HG03571 (cell line): ENCODE measurements around the gene TRIM6.
"Not testable (repeated sequence)": the region's sequence is repeated elsewhere in the genome, so short reads cannot be mapped to it uniquely, and the experiment has no call there.

Source experiments
- ATAC-seq: cut with Tn5 transposase; IDR thresholded peaks from one replicate; pipeline ENCODE4 v1.9.1; 2021; ENCODE audit not compliant: unreplicated experiment

Gene TRIM6, protein sequence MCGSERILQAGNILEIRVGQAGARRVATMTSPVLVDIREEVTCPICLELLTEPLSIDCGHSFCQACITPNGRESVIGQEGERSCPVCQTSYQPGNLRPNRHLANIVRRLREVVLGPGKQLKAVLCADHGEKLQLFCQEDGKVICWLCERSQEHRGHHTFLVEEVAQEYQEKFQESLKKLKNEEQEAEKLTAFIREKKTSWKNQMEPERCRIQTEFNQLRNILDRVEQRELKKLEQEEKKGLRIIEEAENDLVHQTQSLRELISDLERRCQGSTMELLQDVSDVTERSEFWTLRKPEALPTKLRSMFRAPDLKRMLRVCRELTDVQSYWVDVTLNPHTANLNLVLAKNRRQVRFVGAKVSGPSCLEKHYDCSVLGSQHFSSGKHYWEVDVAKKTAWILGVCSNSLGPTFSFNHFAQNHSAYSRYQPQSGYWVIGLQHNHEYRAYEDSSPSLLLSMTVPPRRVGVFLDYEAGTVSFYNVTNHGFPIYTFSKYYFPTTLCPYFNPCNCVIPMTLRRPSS

DNA sequence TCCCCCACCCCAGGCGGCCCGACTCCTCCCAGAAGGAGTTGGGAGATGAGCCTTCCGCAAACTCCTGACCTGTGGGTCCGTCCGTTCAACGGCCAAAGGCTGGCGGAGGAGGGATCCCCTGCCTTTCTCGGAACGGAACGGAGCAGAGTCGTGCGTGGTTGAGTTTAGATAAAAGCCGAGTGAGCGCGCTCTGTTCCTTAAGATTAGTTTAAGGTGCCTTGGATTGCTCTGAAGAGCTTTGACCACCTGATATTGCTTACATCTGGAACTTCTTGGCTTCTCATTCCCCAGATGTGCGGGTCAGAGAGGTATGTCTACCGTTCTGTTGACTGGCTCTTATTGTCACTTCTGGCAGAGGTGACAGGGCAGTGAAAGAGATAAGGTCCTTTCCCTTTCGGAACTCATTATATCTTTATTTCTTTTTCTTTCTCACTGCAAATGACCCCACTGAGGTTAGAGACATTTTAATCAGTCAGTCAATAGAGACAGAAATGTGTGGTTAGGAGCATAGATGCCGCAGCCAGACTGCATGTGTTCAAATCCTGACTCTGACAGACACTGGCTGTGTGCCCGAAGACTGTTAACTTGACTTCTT is at the start of gene TRIM6:
Gene TRIM6 (plus strand): TSS at position 31 of the 595 bp plus-strand sequence. CDS start 261 bp downstream, at position 292.
- ATAC-seq, result no peak

DNA sequence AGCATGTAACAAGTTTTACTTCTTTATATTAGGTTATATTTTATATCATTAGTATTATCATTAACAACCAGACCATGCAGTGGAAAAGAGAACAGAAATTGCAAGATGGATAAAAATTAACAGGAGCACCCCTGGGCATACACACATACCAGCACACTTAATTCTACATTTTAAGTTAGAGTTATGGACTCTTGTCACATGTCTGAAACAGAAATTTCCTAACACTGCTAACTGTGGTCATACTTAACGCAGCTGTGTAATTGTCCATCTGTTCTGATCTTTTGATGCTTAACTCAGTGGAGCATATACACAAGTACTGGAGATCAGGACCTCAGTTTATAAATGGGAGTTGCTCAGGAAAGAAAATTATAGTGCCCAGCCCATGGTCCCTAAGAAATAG is 48.5 kb upstream of the TRIM6 start:
- ATAC-seq, result peak; percentile 76

DNA sequence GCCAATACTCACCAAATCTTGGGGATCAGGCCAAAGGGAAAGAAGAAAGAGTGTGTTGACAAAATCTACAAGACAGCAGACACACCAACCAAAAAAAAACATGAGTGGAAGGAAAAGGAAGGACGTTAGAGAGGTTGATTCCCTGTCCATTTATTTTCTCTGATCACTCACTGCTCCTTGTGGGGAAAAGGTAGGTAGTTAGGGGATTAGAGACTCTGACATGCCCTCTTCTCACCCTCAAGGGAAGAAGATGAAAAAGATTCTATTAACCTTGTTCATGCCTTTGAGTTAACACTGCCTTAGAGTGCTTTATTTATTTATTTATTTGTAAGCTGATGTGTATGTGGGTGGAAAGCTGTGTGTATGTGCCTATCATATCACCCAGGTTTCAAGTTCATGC is 48.0 kb upstream of the TRIM6 start, which contains the start of gene OR52H1:
Gene OR52H1 (minus strand): TSS at position 101 of the 400 bp plus-strand sequence. CDS start 3,035 bp downstream, outside the sequence.
- no peak for ATAC-seq

DNA sequence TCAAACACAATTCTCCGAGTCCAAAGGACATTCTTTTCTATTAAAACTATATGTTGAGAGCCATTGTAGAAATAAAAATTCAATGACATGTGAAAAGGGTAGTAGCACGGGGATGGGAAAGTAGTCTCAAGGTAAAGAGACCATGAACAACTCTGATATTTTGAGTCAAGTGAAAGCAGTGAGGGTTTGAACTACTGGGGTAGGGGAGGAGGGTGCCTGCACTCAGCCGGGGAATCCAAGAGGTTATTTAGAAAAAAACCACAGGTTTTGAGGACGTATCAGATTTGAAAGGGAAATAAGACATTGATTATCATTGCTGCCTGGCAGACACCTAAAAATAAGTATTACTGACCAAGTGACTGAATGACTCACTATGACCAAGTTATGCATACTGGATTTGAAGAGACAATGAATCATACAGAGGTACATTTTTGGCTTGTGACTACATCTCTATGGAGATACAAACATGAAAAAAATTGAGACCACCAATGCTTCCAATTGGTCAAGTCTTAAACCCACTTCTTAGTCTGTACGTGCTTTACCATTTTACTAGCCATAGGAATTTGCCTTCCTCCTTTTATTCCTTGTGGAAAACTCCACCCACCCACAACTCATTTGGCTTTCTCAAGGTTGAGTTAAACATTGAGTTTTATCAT is 45.9 kb upstream of the TRIM6 start:
- peak; percentile 34 for ATAC-seq

DNA sequence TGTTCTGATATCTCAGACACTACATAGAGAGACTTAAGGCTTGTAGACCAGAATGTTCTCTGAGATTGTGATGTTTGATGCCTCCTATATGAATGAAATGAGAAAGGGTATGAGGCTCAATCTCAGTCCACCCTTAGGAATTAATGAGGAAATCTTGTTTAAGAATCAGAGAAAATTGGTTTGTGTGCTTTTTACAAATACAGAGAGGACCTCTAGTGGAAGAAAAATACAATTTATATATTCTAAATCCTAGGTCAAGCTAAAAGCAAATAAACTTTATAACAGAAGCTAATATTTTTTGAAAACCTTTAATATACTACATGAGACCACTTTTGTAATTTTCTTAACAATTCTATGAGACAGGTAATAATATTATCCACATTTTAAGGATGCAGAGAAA is 43.1 kb upstream of the TRIM6 start:
- no peak for ATAC-seq

DNA sequence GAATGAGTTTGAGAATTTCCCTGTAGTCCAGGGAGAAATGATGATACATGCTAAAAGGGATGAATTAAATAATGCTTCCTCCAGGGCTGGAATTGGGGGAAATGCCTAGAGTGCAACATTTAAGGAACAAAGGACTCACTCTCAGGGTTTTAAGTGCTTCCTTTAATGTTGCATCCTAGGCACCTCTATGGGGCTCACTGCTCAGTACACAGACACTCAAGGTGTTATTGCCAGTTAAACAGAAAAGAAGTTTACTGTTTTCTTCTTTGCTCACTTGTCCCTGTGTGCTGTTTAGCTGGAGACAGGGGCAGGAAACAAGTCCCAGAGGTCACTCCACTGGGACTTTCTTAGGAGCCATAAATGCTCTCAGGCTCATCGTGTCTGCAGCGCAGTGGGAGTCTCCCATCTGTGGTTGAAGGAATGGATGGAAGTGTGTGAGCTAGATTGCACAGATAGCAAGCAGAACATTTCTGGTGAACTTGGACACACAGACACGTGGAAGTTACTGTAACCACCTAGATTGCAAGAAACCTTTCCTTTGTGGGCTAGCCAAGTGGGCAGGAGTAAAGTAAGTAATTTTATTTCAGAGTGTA is 39.7 kb upstream of the TRIM6 start:
- no peak for ATAC-seq

DNA sequence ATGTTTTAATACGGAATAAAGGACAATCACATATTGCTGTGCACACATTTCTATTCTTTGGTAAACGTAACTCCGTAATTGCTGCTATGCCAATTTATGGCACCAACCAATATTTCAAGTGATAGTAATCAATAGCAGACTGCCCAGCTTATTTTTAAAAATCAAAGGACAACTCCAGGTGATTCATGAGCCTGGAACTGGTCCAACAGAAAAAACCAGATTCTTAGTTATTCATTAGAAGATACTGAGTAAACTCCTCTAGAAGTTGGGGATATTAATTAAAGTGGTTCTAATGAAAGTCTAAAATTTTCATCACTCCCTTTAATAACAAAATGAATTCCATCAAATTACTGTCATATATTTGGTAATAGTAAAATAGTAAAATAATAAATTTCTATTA is 38.7 kb upstream of the TRIM6 start:
- no peak for ATAC-seq

DNA sequence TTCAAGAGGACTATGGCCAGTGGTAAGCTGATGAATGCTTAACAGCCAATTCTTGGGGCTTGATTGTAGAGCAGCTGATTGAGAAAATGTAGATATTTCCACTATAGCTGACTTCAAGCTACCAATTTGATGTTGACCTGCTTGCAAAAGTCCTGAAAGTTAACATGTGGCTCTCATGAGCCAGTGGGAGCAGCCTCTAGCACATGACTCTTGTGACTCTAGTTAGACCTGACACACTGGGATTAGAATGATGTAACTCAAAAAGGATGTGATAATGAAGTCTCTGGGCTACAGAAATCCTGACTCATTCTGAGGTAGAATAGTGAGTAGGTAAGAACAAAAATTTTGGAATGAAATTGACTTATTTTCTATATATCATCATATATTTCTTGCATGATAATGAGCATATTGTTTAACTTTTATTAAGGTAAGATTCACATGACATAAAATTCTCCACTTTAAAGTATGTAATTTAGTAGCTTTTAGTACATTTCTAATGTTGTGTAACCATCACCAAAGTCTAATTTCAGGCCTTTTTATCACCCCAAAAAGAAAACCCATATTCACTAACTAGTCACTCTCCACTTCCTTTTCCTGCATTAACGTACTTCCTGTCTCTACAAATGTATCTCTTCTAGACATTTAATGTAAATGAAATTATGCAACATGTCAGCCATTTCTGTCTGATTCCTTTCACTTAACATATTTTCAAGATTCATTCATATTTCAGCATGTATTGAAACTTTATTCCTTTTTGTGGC is 32.0 kb upstream of the TRIM6 start:
- ATAC-seq, result no peak

DNA sequence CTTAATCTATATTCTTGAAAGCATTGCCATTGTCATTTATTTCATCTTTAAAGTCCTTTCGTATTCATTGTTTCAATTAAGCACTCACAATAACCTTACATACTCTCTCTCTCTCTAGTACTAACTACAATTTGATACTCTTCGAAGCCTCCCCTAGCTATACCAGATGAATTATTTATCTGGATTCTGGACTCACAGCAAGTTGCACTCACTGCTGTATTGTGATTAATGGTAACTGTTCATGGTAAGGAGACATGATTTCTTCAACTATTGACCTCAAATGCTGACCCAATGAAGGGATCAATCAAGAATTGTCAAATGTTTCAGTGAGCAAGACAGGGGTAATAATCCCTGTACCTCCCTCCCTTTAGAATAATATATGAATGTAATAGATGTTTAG is 21.8 kb upstream of the TRIM6 start:
- ATAC-seq, result no peak

DNA sequence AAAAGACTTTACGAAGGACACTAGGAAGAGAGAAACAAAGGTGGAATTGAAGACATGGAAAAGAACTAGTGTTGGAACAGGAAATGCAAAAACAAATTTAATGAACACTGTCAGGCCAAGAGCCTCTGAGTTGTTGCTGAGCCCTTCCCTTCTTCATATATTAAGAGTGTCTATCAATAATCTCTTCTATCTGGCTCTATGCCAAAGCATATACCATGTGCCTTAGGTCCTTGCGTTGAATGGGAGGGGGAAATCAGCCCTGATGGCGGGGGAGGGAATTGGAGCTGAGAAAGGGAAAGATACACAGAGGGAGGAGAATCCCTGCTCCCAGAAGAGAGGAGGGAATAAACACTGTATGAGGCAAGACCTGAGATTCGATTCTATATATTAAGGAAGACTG is 21.3 kb upstream of the TRIM6 start:
- ATAC-seq, result no peak

DNA sequence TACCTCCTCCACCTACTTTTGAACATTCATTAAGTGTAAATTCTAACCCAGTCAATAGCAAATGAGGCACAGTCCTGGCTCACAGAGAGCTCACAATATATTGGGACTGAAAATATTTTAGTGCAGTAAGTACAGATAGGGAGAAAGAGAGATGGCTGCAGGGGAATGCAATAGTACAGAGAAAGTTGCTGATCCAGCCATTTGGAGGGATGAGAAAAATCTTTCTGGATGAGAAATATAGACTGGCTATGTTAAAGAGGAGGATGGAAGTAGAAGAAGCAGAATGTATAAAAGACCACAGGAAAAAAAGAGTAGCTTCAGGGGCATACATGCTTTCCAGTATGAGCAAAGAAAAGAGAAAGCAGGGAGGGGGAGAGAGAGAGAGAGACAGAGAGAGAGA is 19.3 kb upstream of the TRIM6 start:
- ATAC-seq, result no peak

DNA sequence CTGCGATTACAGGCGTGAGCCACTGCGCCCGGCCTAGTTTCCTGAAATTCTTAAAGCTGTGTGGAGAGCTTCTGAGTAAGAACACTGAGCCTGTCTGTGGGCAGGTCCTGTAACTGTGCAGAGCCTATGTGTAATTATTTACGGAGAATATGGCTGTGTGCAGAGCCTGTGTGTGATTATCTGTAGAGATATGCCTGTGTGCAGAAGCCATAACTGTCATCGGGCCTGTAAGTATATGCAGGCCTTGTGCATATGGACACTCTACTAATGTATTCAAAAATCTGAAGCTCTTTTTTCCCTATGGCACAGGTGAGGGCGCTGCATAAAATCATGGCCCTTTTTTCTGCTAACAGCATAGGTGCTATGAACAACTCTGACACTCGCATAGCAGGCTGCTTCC is 15.9 kb upstream of the TRIM6 start, which contains the start of gene OR52B6:
Gene OR52B6 (plus strand): TSS at position 301 of the 400 bp plus-strand sequence. CDS start 0 bp downstream, at position 301.
- ATAC-seq, result no peak

DNA sequence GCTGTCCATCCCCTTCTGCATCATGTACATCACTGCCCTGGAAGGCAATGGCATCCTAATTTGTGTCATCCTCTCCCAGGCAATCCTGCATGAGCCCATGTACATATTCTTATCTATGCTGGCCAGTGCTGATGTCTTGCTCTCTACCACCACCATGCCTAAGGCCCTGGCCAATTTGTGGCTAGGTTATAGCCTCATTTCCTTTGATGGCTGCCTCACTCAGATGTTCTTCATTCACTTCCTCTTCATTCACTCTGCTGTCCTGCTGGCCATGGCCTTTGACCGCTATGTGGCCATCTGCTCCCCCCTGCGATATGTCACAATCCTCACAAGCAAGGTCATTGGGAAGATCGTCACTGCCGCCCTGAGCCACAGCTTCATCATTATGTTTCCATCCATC is 15.4 kb upstream of the TRIM6 start:
- ATAC-seq, result no peak

DNA sequence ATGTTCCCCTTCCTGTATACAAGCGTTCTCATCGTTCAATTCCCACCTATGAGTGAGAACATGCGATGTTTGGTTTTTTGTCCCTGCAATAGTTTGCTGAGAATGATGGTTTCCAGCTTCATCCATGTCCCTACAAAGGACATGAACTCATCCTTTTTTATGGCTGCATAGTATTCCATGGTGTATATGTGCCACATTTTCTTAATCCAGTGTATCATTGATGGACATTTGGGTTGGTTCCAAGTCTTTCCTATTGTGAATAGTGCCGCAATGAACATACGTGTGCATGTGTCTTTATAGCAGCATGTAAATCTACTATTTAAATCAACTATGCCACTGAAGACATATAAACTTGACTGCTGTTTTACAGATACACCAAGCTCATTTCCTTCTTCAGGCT is 12.0 kb upstream of the TRIM6 start:
- not testable (repeated sequence) for ATAC-seq

DNA sequence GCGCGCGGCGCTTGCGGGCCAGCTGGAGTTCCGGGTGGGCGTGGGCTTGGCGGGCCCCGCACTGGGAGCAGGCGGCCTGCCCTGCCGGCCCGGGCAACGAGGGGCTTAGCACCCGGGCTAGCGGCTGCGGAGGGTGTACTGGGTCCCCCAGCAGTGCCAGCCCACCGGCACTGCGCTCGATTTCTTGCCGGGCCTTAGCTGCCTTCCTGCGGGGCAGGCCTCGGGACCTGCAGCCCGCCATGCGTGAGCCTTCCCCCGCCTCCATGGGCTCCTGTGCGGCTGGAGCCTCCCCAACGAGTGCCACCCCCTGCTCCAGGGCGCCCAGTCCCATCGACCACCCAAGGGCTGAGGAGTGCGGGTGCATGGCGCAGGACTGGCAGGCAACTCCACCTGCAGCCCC is 6.5 kb upstream of the TRIM6 start:
- ATAC-seq, result not testable (repeated sequence)

DNA sequence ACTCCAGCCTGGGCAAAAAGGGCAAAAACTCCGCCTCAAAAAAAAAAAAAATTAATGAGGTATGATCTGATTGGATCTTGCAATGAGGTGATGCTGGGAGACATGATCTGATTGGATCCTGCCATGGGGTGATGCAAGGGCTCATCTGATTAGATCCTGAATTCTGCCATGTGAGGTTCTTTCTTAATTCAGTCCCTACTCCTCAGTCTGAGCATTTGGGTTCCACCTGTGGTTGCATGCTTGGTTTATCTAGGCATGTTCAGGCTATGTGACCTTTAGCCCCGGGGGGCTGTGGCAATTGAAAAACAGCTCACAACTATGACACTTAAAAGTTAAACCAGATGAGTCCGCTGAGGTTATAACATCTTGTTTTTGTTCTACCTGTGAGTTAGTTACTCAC is 4.8 kb upstream of the TRIM6 start:
- ATAC-seq, result no peak

DNA sequence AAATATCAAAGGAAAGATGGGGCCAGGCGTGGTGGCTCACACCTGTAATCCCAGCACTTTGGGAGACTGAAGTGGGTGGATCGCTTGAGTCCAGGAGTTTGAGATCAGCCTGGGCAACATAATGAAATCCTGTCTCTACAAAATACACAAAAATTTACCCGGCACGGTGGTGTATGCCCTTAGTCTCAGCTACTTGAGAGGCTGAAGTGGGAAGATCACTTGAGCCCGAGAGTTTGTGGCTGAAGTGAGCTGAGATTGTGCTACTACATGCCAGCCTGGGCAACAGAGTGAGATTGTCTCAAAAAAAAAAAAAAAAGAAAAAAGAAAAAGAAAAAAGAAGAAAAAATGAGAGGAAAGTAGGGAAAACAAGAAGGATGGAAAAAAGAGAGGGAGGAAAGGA is 3.8 kb upstream of the TRIM6 start:
- no peak for ATAC-seq

DNA sequence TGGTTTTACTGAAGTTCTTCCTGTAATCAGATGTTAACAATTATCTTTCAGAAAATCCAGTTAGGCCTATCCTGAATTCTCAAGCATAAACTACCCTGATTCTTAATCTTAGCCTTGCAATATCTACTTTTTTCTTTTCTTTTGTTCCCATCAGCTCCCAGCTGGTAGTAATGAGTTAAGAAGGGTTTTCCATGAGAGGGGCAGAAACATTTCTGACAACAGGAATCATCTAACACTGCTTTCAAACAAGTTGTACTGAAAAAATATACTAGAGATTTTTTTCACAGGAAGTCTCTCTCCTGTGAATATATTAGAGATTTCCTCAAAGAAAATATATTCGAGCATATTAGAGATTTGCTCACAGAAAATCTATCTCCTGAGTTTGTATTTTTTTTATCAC is 3.3 kb upstream of the TRIM6 start:
- no peak for ATAC-seq

DNA sequence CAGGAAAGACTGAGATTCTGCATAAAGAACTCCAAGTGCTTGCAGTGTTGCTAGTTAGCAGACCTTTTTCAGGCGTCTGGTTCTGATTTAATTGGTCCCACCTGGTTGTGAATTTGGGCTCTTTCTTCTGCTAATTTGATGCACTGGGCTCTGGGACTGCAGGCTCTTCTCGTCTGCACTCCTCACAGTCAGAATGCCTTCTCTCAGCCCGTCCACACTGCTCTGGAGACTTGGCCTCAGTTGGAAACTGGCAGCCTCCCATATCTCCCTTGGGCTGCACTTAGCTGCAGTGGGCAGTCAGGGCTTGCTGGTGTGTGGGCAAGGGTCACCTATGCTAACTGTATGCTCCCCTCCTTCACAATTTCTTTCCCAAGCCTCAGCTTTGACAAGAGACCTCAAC is 1.5 kb downstream of the TRIM6 start:
- ATAC-seq, result no peak

DNA sequence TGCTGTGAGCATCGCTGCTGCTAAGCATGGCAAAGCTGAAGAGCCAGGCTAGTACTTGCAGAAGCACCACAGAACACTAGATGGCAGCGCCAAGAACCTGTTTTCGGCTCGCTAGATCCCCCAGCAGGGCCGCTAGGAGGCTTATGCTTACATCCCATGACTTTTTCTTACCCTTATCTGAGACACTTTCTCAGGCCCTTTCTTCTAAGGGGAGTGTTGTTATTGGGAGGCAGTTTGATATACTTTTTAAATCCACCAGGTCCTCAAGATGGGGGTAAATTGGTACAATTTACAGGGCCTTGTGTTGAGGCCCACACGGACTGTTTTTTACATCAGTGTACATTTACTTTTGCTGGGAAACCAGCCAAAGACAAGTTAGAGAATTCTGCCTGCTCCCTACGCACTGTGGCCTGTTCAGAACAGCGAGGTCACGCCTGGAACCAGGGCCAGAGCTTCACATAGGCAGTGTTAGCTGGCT is 4.0 kb downstream of the TRIM6 start:
- peak; percentile 91 for ATAC-seq
